Placental pericyte (primary cell): ENCODE data around the gene IL17F. TPM values are rescaled to one million over a fixed set of nuclear protein-coding genes. Genes with fewer than 3 reads are reported as not detected.

Source experiments
- total RNA-seq: library from RNA; depleted of rRNA; stranded (reverse); fragments of >200 nt; gene quantifications from 2 replicates; pipeline ENCODE4 v1.2.3, GENCODE V29; 2012

Gene IL17F
- total RNA-seq: not detected in 2 replicates

GRCh38 chr6:52244400-52244799 lies at the start of gene IL17F:
IL17F (minus strand) TSS chr6:52244500; CDS start chr6:52244429, 71 bp downstream.

GRCh38 chr6:52284460-52285176 lies 40.3 kb upstream of the IL17F start, which contains the start of gene MCM3:
MCM3 (minus strand) TSS chr6:52284742; CDS start chr6:52284674, 68 bp downstream.

Other genes with a start within 250 kb of the IL17F start
- gene PKHD1, start 156.9 kb downstream of the IL17F start, total RNA-seq: not detected in 2 replicates
- gene IL17A, start 58.1 kb downstream of the IL17F start, total RNA-seq: not detected in 2 replicates
- gene MCM3, start 40.2 kb upstream of the IL17F start, total RNA-seq: 14.2 and 71.9 TPM in 2 replicates
- gene PAQR8, start 117.7 kb upstream of the IL17F start, total RNA-seq: 2.4 and 5.3 TPM in 2 replicates
- 15.8 and 22.0 TPM in 2 replicates for gene EFHC1, start 175.8 kb upstream of the IL17F start, total RNA-seq